ENCODE data around the gene OBSCN. TPM values are rescaled to one million over a fixed set of nuclear protein-coding genes. Genes with fewer than 3 reads are reported as not detected.

The OBSCN gene
- total RNA-seq, 1 donor from 2014 or later, result 17.5 TPM

- no peak overlapping the region for H3K4me2 ChIP-seq (ENCODE audit: low read length)
- DNase-seq (ENCODE audit: low read depth), result no peak
- Mint-ChIP-seq H3K36me3 (ENCODE audit: low read depth, unreplicated experiment) (peaks cover 8% of the 10 kb centered on the region), H3K27me3 (ENCODE audit: low read depth, unreplicated experiment) (no peaks in the 10 kb centered on the region), H3K4me3 (ENCODE audit: unreplicated experiment) (no peak overlapping the region), H3K4me1 (ENCODE audit: low read depth, unreplicated experiment) (peaks cover 3% of the 10 kb centered on the region), H3K27ac (ENCODE audit: unreplicated experiment) (no peak overlapping the region), H3K9me3 (ENCODE audit: unreplicated experiment) (no peaks in the 10 kb centered on the region)
- no peak overlapping the region for H2AFZ ChIP-seq (ENCODE audit: low read depth, low read length)
- H3K9me3 ChIP-seq (ENCODE audit: insufficient read depth, low read depth, low read length), result no peaks in the 10 kb centered on the region
- no peaks in the 10 kb centered on the region for H4K20me1 ChIP-seq (ENCODE audit: insufficient read depth, low read length)
- H3K27ac ChIP-seq (ENCODE audit: low read depth, low read length), result no peak overlapping the region
- no peaks in the 10 kb centered on the region for H3K79me2 ChIP-seq (ENCODE audit: insufficient read depth, low read length)
- H3K36me3 ChIP-seq (ENCODE audit: insufficient read depth, low read length), result no peaks in the 10 kb centered on the region
- no peaks in the 10 kb centered on the region for H3K27me3 ChIP-seq (ENCODE audit: insufficient read depth, low read length)
- TF ChIP-seq CTCF (IDR thresholded peaks at IDR 0.05; ENCODE audit: insufficient read depth, low read depth, low read length) (no peak), EZH2 (IDR thresholded peaks at IDR 0.05; ENCODE audit: insufficient read depth, low read length) (no peak)
- H3K4me3 ChIP-seq (ENCODE audit: insufficient read depth, low read depth, low read length), result no peak overlapping the region
- FAIRE-seq, result no peak
- H3K9ac ChIP-seq (ENCODE audit: low read length), result no peak overlapping the region
- H3K4me1 ChIP-seq (ENCODE audit: insufficient read depth, low read length), result peaks cover 8% of the 10 kb centered on the region
Measured at GRCh38 chr1:228272331-228272791, 64.5 kb downstream of the OBSCN start.

- H3K9me3 Mint-ChIP-seq (ENCODE audit: unreplicated experiment), result no peaks in the 10 kb centered on the region
- no peak overlapping the region for H3K4me3 Mint-ChIP-seq (ENCODE audit: unreplicated experiment)
- peaks cover 8% of the 10 kb centered on the region for H3K36me3 Mint-ChIP-seq (ENCODE audit: low read depth, unreplicated experiment)
- Histone ChIP-seq H3K27ac (ENCODE audit: low read depth, low read length) (no peak overlapping the region), H4K20me1 (ENCODE audit: insufficient read depth, low read length) (no peaks in the 10 kb centered on the region), H3K4me1 (ENCODE audit: insufficient read depth, low read length) (peaks cover 8% of the 10 kb centered on the region), H3K4me3 (ENCODE audit: insufficient read depth, low read depth, low read length) (no peak overlapping the region), H2AFZ (ENCODE audit: low read depth, low read length) (no peak overlapping the region), H3K36me3 (ENCODE audit: insufficient read depth, low read length) (no peaks in the 10 kb centered on the region), H3K79me2 (ENCODE audit: insufficient read depth, low read length) (no peaks in the 10 kb centered on the region), H3K4me2 (ENCODE audit: low read length) (no peak overlapping the region), H3K9me3 (ENCODE audit: insufficient read depth, low read depth, low read length) (no peaks in the 10 kb centered on the region), H3K9ac (ENCODE audit: low read length) (no peak overlapping the region), H3K27me3 (ENCODE audit: insufficient read depth, low read length) (no peaks in the 10 kb centered on the region)
- H3K27me3 Mint-ChIP-seq (ENCODE audit: low read depth, unreplicated experiment), result no peaks in the 10 kb centered on the region
- TF ChIP-seq EZH2 (IDR thresholded peaks at IDR 0.05; ENCODE audit: insufficient read depth, low read length) (no peak), CTCF (IDR thresholded peaks at IDR 0.05; ENCODE audit: insufficient read depth, low read depth, low read length) (no peak)
- no peak for DNase-seq (ENCODE audit: low read depth)
- peaks cover 3% of the 10 kb centered on the region for H3K4me1 Mint-ChIP-seq (ENCODE audit: low read depth, unreplicated experiment)
- no peak overlapping the region for H3K27ac Mint-ChIP-seq (ENCODE audit: unreplicated experiment)
- FAIRE-seq, result no peak
Measured at GRCh38 chr1:228272831-228273571, 65.2 kb downstream of the OBSCN start.
